ENCODE measurements around the gene CA12. TPM values are rescaled to one million over a fixed set of nuclear protein-coding genes. Genes with fewer than 3 reads are reported as not detected.
A peak's percentile ranks its signal among the peaks of the same experiment; 100 is the strongest.

The CA12 gene
- total and polyA plus RNA-seq, 2 of the 8 experiments (the other 6 are each of a cell fraction or from before 2014, with no cell fraction given) = 4.7 to 4.9 TPM

DNA sequence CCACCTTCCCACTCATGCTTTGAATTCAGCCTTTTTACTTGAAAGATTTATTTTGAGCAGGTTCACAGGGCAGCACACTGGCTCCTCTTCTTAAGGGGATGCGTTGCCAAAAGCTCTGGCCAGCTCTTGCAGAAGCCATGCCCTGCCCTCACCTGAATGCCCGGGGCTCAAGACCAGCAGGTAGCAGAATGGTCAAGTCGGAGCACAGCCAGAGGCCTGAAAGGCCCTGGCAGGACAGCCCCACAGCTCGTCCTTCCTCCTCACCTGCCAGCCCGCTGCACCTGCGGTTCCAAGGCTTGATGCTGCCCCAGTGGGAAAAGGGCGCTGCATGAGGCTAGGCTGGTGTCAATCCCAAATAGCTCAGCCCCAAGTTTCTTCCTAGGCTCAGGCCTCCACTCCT lies 13.1 kb downstream of the CA12 start:
- ChIA-PET CTCF (ENCODE audit: partially characterized antibody) (interaction anchor here (0.9 to 1.1 kb wide), 2 partner anchors 10 to 34 kb away, joined by 3 read pairs; no protein-coding TSS in a partner anchor), POLR2A (ENCODE audit: partially characterized antibody) (interaction anchor here (0.9 kb wide), 1 partner anchor 14 kb away, joined by 4 read pairs; the partner anchor contains the start of gene CA12)
- H4K5ac ChIP-seq (ENCODE audit: insufficient read length, low read depth, low read length) = no peak overlapping the region
- H4K20me1 ChIP-seq (replicated peaks in 1 of 2; ENCODE audit: control insufficient read depth in 1 of 2, insufficient read depth in 2 of 2, low read length in 2 of 2) = no peaks in the 10 kb centered on the region
- no peak overlapping the region for H3K4ac ChIP-seq (replicated peaks; ENCODE audit: insufficient read length, low read depth, low read length)
- H2BK5ac ChIP-seq (ENCODE audit: low read depth, low read length) = no peak overlapping the region
- H3K18ac ChIP-seq (ENCODE audit: extremely low read depth, low read length) = no peak overlapping the region
- no peak overlapping the region for H2BK15ac ChIP-seq (ENCODE audit: low read length)
- no peak overlapping the region for H3K14ac ChIP-seq (ENCODE audit: insufficient read length)
- H3K79me1 ChIP-seq (ENCODE audit: low read depth, low read length) = no peaks in the 10 kb centered on the region
- H2BK12ac ChIP-seq (ENCODE audit: low read depth, low read length) = no peak overlapping the region; the same call in 1 of the 2 replicates
- H3K23me2 ChIP-seq (ENCODE audit: low read depth, low read length) = no peaks in the 10 kb centered on the region
- H2BK120ac ChIP-seq (replicated peaks; ENCODE audit: low read depth, low read length) = no peak overlapping the region
- no peak overlapping the region for H2AK5ac ChIP-seq (ENCODE audit: low read depth, low read length)
- H2BK20ac ChIP-seq (ENCODE audit: low read length) = no peak overlapping the region
- peaks cover 0 to 10% (median 3%) of the 10 kb centered on the region in 4 experiments; a peak in 5 of 7 replicates for H3K4me1 ChIP-seq (replicated peaks in 1 of 4; ENCODE audit: control insufficient read depth in 3 of 4, insufficient read depth in 4 of 4, low read length in 3 of 4)
- no peaks in the 10 kb centered on the region for H3K79me2 ChIP-seq (ENCODE audit: control insufficient read depth in 1 of 2, insufficient read depth in 2 of 2, low read length in 2 of 2)
- no peaks in the 10 kb centered on the region for H3K36me3 ChIP-seq (ENCODE audit: control insufficient read depth in 2 of 4, insufficient read depth in 4 of 4, low read length in 3 of 4)
- FAIRE-seq (no peak), DNase-seq (ENCODE audit: low read depth in 1 of 2, low spot score in 2 of 2) (no peak)
- H3K4me2 ChIP-seq (ENCODE audit: insufficient read depth in 1 of 2, low read depth in 2 of 2, low read length in 2 of 2) = no peak overlapping the region
- H3K27me3 ChIP-seq (replicated peaks in 1 of 4; ENCODE audit: control insufficient read depth in 3 of 4, extremely low read depth in 1 of 4, insufficient read depth in 3 of 4, low read length in 3 of 4) = no peaks in the 10 kb centered on the region
- no peak overlapping the region for H3K23ac ChIP-seq (ENCODE audit: insufficient read length)
- H3K56ac ChIP-seq (replicated peaks; ENCODE audit: insufficient read length, low read depth, low read length) = no peak overlapping the region
- no peaks in the 10 kb centered on the region for H3K9me3 ChIP-seq (ENCODE audit: insufficient read depth in 2 of 2, low read depth in 1 of 2, low read length in 1 of 2)
- no peak overlapping the region for H3K27ac ChIP-seq (ENCODE audit: low read depth, low read length)
- no peak for TF ChIP-seq SP4 (IDR thresholded peaks at IDR 0.05; ENCODE audit: low read length)
- TF ChIP-seq BCL11A (IDR thresholded peaks at IDR 0.05; ENCODE audit: low read depth in 2 of 2, low read length in 2 of 2) = no peak
- no peak for TF ChIP-seq RFX5 (IDR thresholded peaks at IDR 0.05; ENCODE audit: borderline replicate concordance, low read depth, low read length)
- no peak for TF ChIP-seq SUZ12 (IDR thresholded peaks at IDR 0.05; ENCODE audit: low read length)
- TF ChIP-seq, protein P1, sequence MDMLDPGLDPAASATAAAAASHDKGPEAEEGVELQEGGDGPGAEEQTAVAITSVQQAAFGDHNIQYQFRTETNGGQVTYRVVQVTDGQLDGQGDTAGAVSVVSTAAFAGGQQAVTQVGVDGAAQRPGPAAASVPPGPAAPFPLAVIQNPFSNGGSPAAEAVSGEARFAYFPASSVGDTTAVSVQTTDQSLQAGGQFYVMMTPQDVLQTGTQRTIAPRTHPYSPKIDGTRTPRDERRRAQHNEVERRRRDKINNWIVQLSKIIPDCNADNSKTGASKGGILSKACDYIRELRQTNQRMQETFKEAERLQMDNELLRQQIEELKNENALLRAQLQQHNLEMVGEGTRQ (IDR thresholded peaks at IDR 0.05; ENCODE audit: low read length) = no peak
- TF ChIP-seq RXRA (IDR thresholded peaks at IDR 0.05; ENCODE audit: insufficient read depth, low read depth, low read length) = no peak
- no peak for TF ChIP-seq RAD21 (IDR thresholded peaks at IDR 0.05 in 1 of 2, conservative IDR thresholded peaks at IDR 0.05 in 1 of 2; ENCODE audit: low read depth in 2 of 2, low read length in 2 of 2)
- TF ChIP-seq CEBPB (IDR thresholded peaks at IDR 0.05; ENCODE audit: low read depth, low read length) = no peak
- H3K9ac ChIP-seq (replicated peaks in 1 of 4; ENCODE audit: extremely low read depth in 1 of 4, low read depth in 3 of 4, low read length in 3 of 4) = no peak overlapping the region
- peak overlapping the region; percentile 18 for H4K91ac ChIP-seq (replicated peaks; ENCODE audit: insufficient read length, low read length)
- H2AFZ ChIP-seq (ENCODE audit: low read length) = no peak overlapping the region
- H3K4me3 ChIP-seq (ENCODE audit: extremely low read depth in 1 of 4, insufficient read depth in 2 of 4, low read depth in 3 of 4, low read length in 4 of 4) = no peak overlapping the region
- no peak overlapping the region for H4K8ac ChIP-seq (ENCODE audit: extremely low read depth, insufficient read depth, low read length)
- WGBS, 2 experiments (ENCODE audit: extremely low coverage in 1 of 2, insufficient coverage in 1 of 2, insufficient read length in 1 of 2, insufficient replicate concordance in 2 of 2, low coverage in 1 of 2, low lambda C conversion rate in 2 of 2, missing lambda C conversion rate in 1 of 2) = 90% methylated on average over 7 of the region's 7 CpGs; no CpG with 5 or more reads in 1 of the 2 experiments
